A549 (cell line): ENCODE data around the gene FAM111B. TPM values are rescaled to one million over a fixed set of nuclear protein-coding genes. Genes with fewer than 3 reads are reported as not detected.

ENCODE experiments used
- ATAC-seq, 2 experiments: fragments of 200-7000 bp in 1 of 2; fragments of >200 bp in 1 of 2; cut with Nextera tagmentation in 1 of 2; cut with Tn5 transposase in 1 of 2; 3 replicates each; pipeline versions ENCODE4 v1.8.0 to v1.9.1; 2018 to 2020; ENCODE audit warnings: mild to moderate bottlenecking in 1 of 2, moderate library complexity in 1 of 2
- CTCF ChIA-PET: fragments of 300-600 bp; sonication (Branson Sonifier 250); formaldehyde crosslinking; extraction: SDS; loops from one replicate; lab custom pipeline; 2021; ENCODE audit warnings: antibody characterized with exemption, inconsistent platforms; lab: Yijun Ruan, JAX
- POLR2A ChIA-PET: fragments of 350-600 bp; formaldehyde crosslinking; extraction: SDS; loops from one replicate; lab custom pipeline; 2021; ENCODE audit warnings: antibody characterized with exemption, inconsistent platforms; lab: Yijun Ruan, JAX
- DNase-seq, 2 experiments: peaks; one replicate each; pipeline versions ENCODE4 v3.0.0 to v3.0.0-alpha.2; 2011 to 2016; ENCODE audit warnings: low read depth in 1 of 2, low spot score in 1 of 2
- FAIRE-seq: peaks from 2 replicates; lab custom pipeline; 2011; peaks lifted over from hg19 to GRCh38; lab: Jason Lieb, UNC
- H3K27ac ChIP-seq, 2 experiments: fragments of >200 bp; sonication (Bioruptor Twin); formaldehyde crosslinking; 3 replicates each; pipeline ENCODE4 v1.5.1; 2016 to 2017
- H3K4me1 ChIP-seq: fragments of >200 bp; sonication (Bioruptor Twin); formaldehyde crosslinking; 3 replicates; pipeline ENCODE4 v1.6.1; 2016
- H3K4me2 ChIP-seq: fragments of >200 bp; sonication (Bioruptor Twin); formaldehyde crosslinking; 3 replicates; pipeline ENCODE4 v1.6.1; 2016
- H3K4me3 ChIP-seq: fragments of >200 bp; sonication (Bioruptor Twin); formaldehyde crosslinking; 3 replicates; pipeline ENCODE4 v1.5.1; 2016
- H3K9me3 ChIP-seq: fragments of >200 bp; sonication (Bioruptor Twin); formaldehyde crosslinking; 3 replicates; pipeline ENCODE4 v1.6.1; 2016
- ATOH8 ChIP-seq: fragments of 250-450 bp; sonication (Bioruptor Pico); IDR thresholded peaks from 2 replicates; pipeline ENCODE4 v1.5.0; 2020; ENCODE audit warnings: low read depth, mild to moderate bottlenecking, moderate library complexity
- CBX8 ChIP-seq: fragments of 200-600 bp; sonication (generic); IDR thresholded peaks from 2 replicates; pipeline ENCODE4 v1.6.1; 2016
- EHF ChIP-seq: fragments of 250-450 bp; sonication (Bioruptor Pico); IDR thresholded peaks from 2 replicates; pipeline ENCODE4 v1.5.0; 2020; ENCODE audit warnings: mild to moderate bottlenecking
- ELK1 ChIP-seq: fragments of 150-350 bp; IDR thresholded peaks from 2 replicates; pipeline ENCODE4 v1.6.1; 2014; ENCODE audit warnings: low read depth, mild to moderate bottlenecking, low read length
- EP300 ChIP-seq, 2 experiments: fragments of >200 bp; sonication (Bioruptor Twin); formaldehyde crosslinking; IDR thresholded peaks; 2 replicates in 1 of 2; 3 replicates in 1 of 2; pipeline ENCODE4 v1.6.1; 2016 to 2017
- HDAC2 ChIP-seq: fragments of 200-600 bp; sonication (generic); IDR thresholded peaks from 2 replicates; pipeline ENCODE4 v1.6.1; 2016
- HMGXB4 ChIP-seq: fragments of 250-450 bp; sonication (Bioruptor Pico); IDR thresholded peaks from 2 replicates; pipeline ENCODE4 v1.5.0; 2021; ENCODE audit warnings: mild to moderate bottlenecking, moderate library complexity, borderline replicate concordance
- MAFK ChIP-seq: fragments of 450-650 bp; IDR thresholded peaks from 2 replicates; pipeline ENCODE4 v1.6.1; 2014; ENCODE audit not compliant: partially characterized antibody
- MYC ChIP-seq: IDR thresholded peaks from 2 replicates; pipeline ENCODE4 v1.6.1; 2012; ENCODE audit warnings: mild to moderate bottlenecking, inconsistent platforms, low read length, improper control_type of control experiment, borderline replicate concordance
- NFE2L2 ChIP-seq: fragments of 150-350 bp; conservative IDR thresholded peaks from 2 replicates; pipeline ENCODE4 v1.6.1; 2014; ENCODE audit warnings: low read length
- PHF8 ChIP-seq: fragments of 200-600 bp; sonication (generic); IDR thresholded peaks from 2 replicates; pipeline ENCODE4 v1.6.1; 2016; ENCODE audit warnings: low read depth, mild to moderate bottlenecking, antibody characterized with exemption, moderate library complexity, borderline replicate concordance
- POLR2A ChIP-seq: IDR thresholded peaks from 2 replicates; pipeline ENCODE4 v1.6.1; 2012; ENCODE audit warnings: mild to moderate bottlenecking, low read length
- POLR2AphosphoS2 ChIP-seq: conservative IDR thresholded peaks from 2 replicates; pipeline ENCODE4 v1.6.1; 2012; ENCODE audit warnings: low read length, improper control_type of control experiment, inconsistent platforms
- RCOR1 ChIP-seq: fragments of 150-350 bp; IDR thresholded peaks from 2 replicates; pipeline ENCODE4 v1.6.1; 2014; ENCODE audit warnings: antibody characterized with exemption, low read length, low read depth
- REST ChIP-seq: fragments of 200-600 bp; sonication (generic); IDR thresholded peaks from 2 replicates; pipeline ENCODE4 v1.6.1; 2016; ENCODE audit warnings: antibody characterized with exemption, mild to moderate bottlenecking, moderate library complexity
- RFX5 ChIP-seq: fragments of 450-650 bp; IDR thresholded peaks from 2 replicates; pipeline ENCODE4 v1.7.1; 2014; ENCODE audit warnings: antibody characterized with exemption, mild to moderate bottlenecking, moderate library complexity
- RNF2 ChIP-seq: fragments of 200-600 bp; sonication (generic); IDR thresholded peaks from 2 replicates; pipeline ENCODE4 v1.6.1; 2016; ENCODE audit warnings: low read depth, mild to moderate bottlenecking, antibody characterized with exemption, moderate library complexity, borderline replicate concordance
- TFCP2L1 ChIP-seq: fragments of 250-450 bp; sonication (Bioruptor Pico); IDR thresholded peaks from 2 replicates; pipeline ENCODE4 v1.5.0; 2021; ENCODE audit warnings: mild to moderate bottlenecking
- ZFP36 ChIP-seq: fragments of 450-650 bp; IDR thresholded peaks from 2 replicates; pipeline ENCODE4 v1.6.1; 2014; ENCODE audit warnings: borderline replicate concordance; ENCODE audit not compliant: partially characterized antibody
- ZSCAN20 ChIP-seq: fragments of 250-450 bp; sonication (Bioruptor Pico); IDR thresholded peaks from 2 replicates; pipeline ENCODE4 v1.8.0; 2022; ENCODE audit warnings: mild to moderate bottlenecking, moderate library complexity
- WGBS: methylation state at CpG from one replicate; pipeline ENCODE4 v1.1.6; 2017; ENCODE audit errors: missing lambda C conversion rate; 5-methylcytosine and 5-hydroxymethylcytosine counted together
- polyA plus RNA-seq, 4 experiments: library from polyadenylated mRNA; depleted of rRNA in 3 of 4; stranded (reverse); fragments of >200 nt; fragmentation: RNase III in 1 of 4; extraction: RNeasy Plus Mini Kit Qiagen cat#74134 plus additional on column Dnase treatment in 1 of 4; gene quantifications; 2 replicates in 3 of 4; 3 replicates in 1 of 4; pipeline ENCODE4 v1.2.3, GENCODE V29; 2011 to 2017

Gene FAM111B
- polyA plus RNA-seq, 2 of the 4 experiments (the other 2 are of a cell fraction), result 6.9 to 11.0 TPM

- TF ChIP-seq RCOR1 (no peak), HDAC2 (no peak), ATOH8 (CRISPR knock-in tag) (no peak)
These were observed 45.4 kb downstream of the FAM111B start (continued) for GRCh38 chr11:59152312-59152951.

GRCh38 chr11:59154610-59155009 is 47.6 kb downstream of the FAM111B start:
- no peak overlapping the region for H3K4me3 ChIP-seq
- no peak overlapping the region for H3K27ac ChIP-seq
- ChIA-PET CTCF (interaction anchor here (0.7 to 5.9 kb wide), 3 partner anchors 16 to 521 kb away, joined by 3 to 56 read pairs (median 4); partner anchors contain the start of gene DTX4), POLR2A (no interaction called here)
- ATAC-seq, result no peak
- no peak for FAIRE-seq
- no peaks in the 10 kb centered on the region for H3K4me1 ChIP-seq
- WGBS, result 75% methylated on average over 5 of the region's 5 CpGs
- TF ChIP-seq HMGXB4 (no peak), ZSCAN20 (CRISPR knock-in tag) (no peak), PHF8 (no peak), RFX5 (no peak), CBX8 (no peak), NFE2L2 (no peak), EP300 (IDR thresholded peaks at IDR 0.05) (no peak), POLR2A (no peak), TFCP2L1 (no peak), REST (no peak), MYC (no peak), RNF2 (no peak), RCOR1 (no peak), POLR2AphosphoS2 (no peak)
- DNase-seq, result no peak
- no peak overlapping the region for H3K4me2 ChIP-seq
- H3K9me3 ChIP-seq, result no peaks in the 10 kb centered on the region

- TF ChIP-seq EHF (CRISPR knock-in tag) (no peak), REST (no peak), NFE2L2 (no peak), ELK1 (no peak), MAFK (peak; percentile 38), MYC (no peak), ZFP36 (no peak)
- Histone ChIP-seq H3K27ac (no peak overlapping the region), H3K4me2 (no peak overlapping the region), H3K4me1 (no peaks in the 10 kb centered on the region), H3K9me3 (no peaks in the 10 kb centered on the region), H3K4me3 (no peak overlapping the region)
- FAIRE-seq (no peak), DNase-seq (no peak), ATAC-seq (no peak)
- ChIA-PET POLR2A (no interaction called here), CTCF (interaction anchor here (0.9 to 5.9 kb wide), 26 partner anchors 8 to 507 kb away, joined by 3 to 56 read pairs (median 6); partner anchors contain the start of genes DTX4, FAM111A and FAM111B)
- WGBS, result 62% methylated on average over 3 of the region's 3 CpGs
These were observed 50.4 kb downstream of the FAM111B start for GRCh38 chr11:59157433-59157832.
